Transverse colon (tissue), 4 donors: Measurements from ENCODE around the gene KATNIP.

ENCODE experiments used
- CTCF ChIP-seq, 5 experiments: fragments of 200-600 bp in 3 of 5; fragments of 450-650 bp in 2 of 5; sonication (generic) in 3 of 5; IDR thresholded peaks; 1 replicate in 2 of 5; 2 replicates in 3 of 5; pipeline ENCODE4 v1.5.1; 2016 to 2017; ENCODE audit warnings: antibody characterized with exemption in 5 of 5, inconsistent platforms in 3 of 5, mild to moderate bottlenecking in 2 of 5, moderate library complexity in 1 of 5
- EP300 ChIP-seq: sonication (generic); formaldehyde crosslinking; IDR thresholded peaks from one replicate; pipeline ENCODE4 v1.6.1; 2017; ENCODE audit warnings: antibody characterized with exemption, low read depth
- POLR2A ChIP-seq: fragments of 450-650 bp; IDR thresholded peaks from one replicate; pipeline ENCODE4 v1.6.1; 2016; ENCODE audit warnings: antibody characterized with exemption, mild to moderate bottlenecking, moderate library complexity
- POLR2AphosphoS5 ChIP-seq, 3 donors: sonication (generic); formaldehyde crosslinking; IDR thresholded peaks; one replicate each; pipeline ENCODE4 v1.6.1; 2016; ENCODE audit warnings: antibody characterized with exemption in 3 of 3

DNA sequence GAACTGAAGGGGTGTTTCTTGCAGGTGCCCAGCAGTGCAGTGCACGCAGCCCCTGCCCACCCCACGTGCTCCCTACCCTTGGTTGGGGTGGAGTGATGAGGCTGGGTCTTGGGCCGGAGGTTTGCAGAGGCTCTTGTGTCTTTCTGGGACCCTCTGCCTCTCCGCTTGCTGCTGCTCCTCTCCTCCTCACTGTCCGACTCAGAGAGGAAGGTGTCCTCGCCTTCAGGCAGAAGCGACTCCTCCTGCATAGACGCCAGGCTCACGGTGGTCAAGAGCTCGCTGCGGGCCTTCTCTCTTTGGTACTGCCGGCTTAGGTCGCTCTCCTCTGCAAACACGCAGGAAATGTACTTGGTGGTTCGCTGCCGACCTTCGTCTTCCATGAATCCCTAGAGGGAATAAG lies 43.2 kb upstream of the KATNIP start:
- TF ChIP-seq CTCF (IDR thresholded peaks at IDR 0.05) (no peak), POLR2AphosphoS5 (IDR thresholded peaks at IDR 0.05) (no peak), EP300 (no peak), POLR2A (no peak)
